Heart right ventricle (tissue), 16 donors: ENCODE results near the gene TMED8. TPM values are rescaled to one million over a fixed set of nuclear protein-coding genes. Genes with fewer than 3 reads are reported as not detected.

Experiments
- ATAC-seq, 8 donors: fragments of 200-7000 bp; cut with Tn5 transposase; one replicate each; pipeline ENCODE4 v1.9.1; 2020; ENCODE audit warnings: mild to moderate bottlenecking in 8 of 8, moderate library complexity in 8 of 8, moderate number of reproducible peaks in 1 of 8
- DNase-seq, 2 donors: peaks; one replicate each; pipeline ENCODE4 v3.0.0-alpha.2; 2020
- H3K27ac ChIP-seq, 10 donors: fragments of 200-600 bp; sonication (generic) in 2 of 10; one replicate each; pipeline versions ENCODE4 v1.5.0 to v1.8.0; 2020 to 2022; ENCODE audit warnings: mild to moderate bottlenecking in 3 of 10
- H3K27me3 ChIP-seq, 7 donors: fragments of 200-600 bp; one replicate each; pipeline ENCODE4 v1.8.0; 2021 to 2022; ENCODE audit warnings: mild to moderate bottlenecking in 2 of 7
- H3K36me3 ChIP-seq, 9 donors: fragments of 200-600 bp; sonication (generic) in 1 of 9; one replicate each; pipeline versions ENCODE4 v1.5.0 to v1.8.0; 2020 to 2022; ENCODE audit warnings: mild to moderate bottlenecking in 2 of 9
- H3K4me1 ChIP-seq, 9 donors: fragments of 200-600 bp; sonication (generic) in 1 of 9; one replicate each; pipeline versions ENCODE4 v1.5.0 to v1.8.0; 2020 to 2022; ENCODE audit warnings: mild to moderate bottlenecking in 4 of 9
- H3K4me3 ChIP-seq, 10 donors: fragments of 200-600 bp; sonication (generic) in 2 of 10; one replicate each; pipeline versions ENCODE4 v1.5.0 to v1.8.0; 2020 to 2022; ENCODE audit warnings: mild to moderate bottlenecking in 7 of 10, moderate library complexity in 2 of 10
- H3K9me3 ChIP-seq, 11 donors: fragments of 200-600 bp in 10 of 11; sonication (generic) in 2 of 11; one replicate each; pipeline versions ENCODE4 v1.5.0 to v1.8.0; 2013 to 2022; ENCODE audit warnings: mild to moderate bottlenecking in 2 of 11, control low read depth in 1 of 11, moderate library complexity in 1 of 11
- CTCF ChIP-seq, 9 donors: fragments of 200-600 bp; sonication (generic) in 2 of 9; IDR thresholded peaks; one replicate each; pipeline versions ENCODE4 v1.5.0 to v1.8.0; 2021 to 2022; ENCODE audit warnings: antibody characterized with exemption in 9 of 9, mild to moderate bottlenecking in 5 of 9, moderate library complexity in 1 of 9
- WGBS, 2 donors: extraction: QIAGEN DNeasy Blood & Tissue Kit; methylation state at CpG; one replicate each; pipeline ENCODE4 v1.1.7; 2013; ENCODE audit warnings: inconsistent platforms in 1 of 2; 5-methylcytosine and 5-hydroxymethylcytosine counted together
- intact Hi-C, 10 donors: fragments of 100-400 bp; cut with DNase I; formaldehyde crosslinking; loops; one replicate each; pipeline versions ENCODE4 v1.11.1 to v1.14.2; 2022
- polyA plus RNA-seq, 2 donors: library from polyadenylated mRNA; stranded (reverse); fragments of 200-250 nt; gene quantifications; one replicate each; pipeline ENCODE4 v1.2.3, GENCODE V29; 2013
- total RNA-seq, 10 donors: library from RNA; stranded (reverse); fragmentation: NEBNext Ultra II Directional in 3 of 10; extraction: Animal tissue kit (Norgen Biotek cat#: 25700) in 3 of 10; gene quantifications; one replicate each; pipeline versions ENCODE4 v1.2.1 to v1.2.4, GENCODE V29; 2021 to 2023
- donor health status: Arrhythmogenic right ventricular cardiomyopathy.
- donor health status: ischemic (EF 13 %, LVEDD 7.1; RV severe dilation, severe dysfunction).
- donor health status: healthy with polysubstance abuse.
- donor health status: DM: no; HTN: yes; CAD: no.
- donor health status: DM: no; HTN: no; CAD: no.
- donor health status: ischemic (EF 25% LVEDD 6.9; RV normal size, moderate dysfunction).
- donor health status: ischemic (EF 25% LVEDD 5.7; RV mildly dilated, moderate dysfunction).
- donor health status: healthy.
- donor health status: DM: yes; HTN: yes; CAD: no.
- donor health status: Ischemic cardiomyopathy.
- donor health status: ischemic (EF 35%, LVEDD 5.7; RV mildly dilated, moderate dysfunction).
- donor health status: nonischemic (EF 11% LVEDD 7.7; RV severe dilation, severe dysfunction).
- donor health status: DM: yes; HTN: yes; CAD: no.
- donor health status: PGD.
- donor health status: ischemic (EF 29% LVEDD 5.4; RV normal size, mild dysfunction).
- donor health status: nonischemic (EF 23%, LVEDD 6.1; RV moderate dilation, normal function).

The TMED8 gene
- total and polyA plus RNA-seq, 12 donors: 1.8 to 8.7 (median 6.8) TPM

- H3K36me3 ChIP-seq: peaks cover 0 to 3% (median 0%) of the 10 kb centered on the region in 9 donors
- WGBS, 2 donors: 93 to 94% methylated on average over 3 of the region's 3 CpGs
- no peaks in the 10 kb centered on the region for H3K9me3 ChIP-seq
- ATAC-seq: no peak
- intact Hi-C loops: no loop called here
- H3K27ac ChIP-seq: no peak overlapping the region
- no peaks in the 10 kb centered on the region for H3K27me3 ChIP-seq
- no peak overlapping the region for H3K4me3 ChIP-seq
- peaks cover 0 to 2% (median 0%) of the 10 kb centered on the region in 9 donors for H3K4me1 ChIP-seq
- TF ChIP-seq CTCF (IDR thresholded peaks at IDR 0.05): no peak
- DNase-seq: no peak
Measured at GRCh38 chr14:77364146-77364545, 12.7 kb downstream of the TMED8 start.

GRCh38 chr14:77359626-77360025 is 17.3 kb downstream of the TMED8 start:
- no peak for DNase-seq
- TF ChIP-seq CTCF (IDR thresholded peaks at IDR 0.05): no peak
- ATAC-seq: no peak
- Histone ChIP-seq H3K27me3 (no peaks in the 10 kb centered on the region), H3K4me3 (no peak overlapping the region), H3K9me3 (no peaks in the 10 kb centered on the region), H3K36me3 (no peaks in the 10 kb centered on the region), H3K4me1 (no peaks in the 10 kb centered on the region), H3K27ac (no peak overlapping the region)
- 95 to 100% methylated on average over 1 of the region's 1 CpG for WGBS, 2 donors
- intact Hi-C loops: loop anchor here in 1 of 10 donors (2.0 kb wide), 1 partner anchor 13 kb away; no protein-coding TSS in a partner anchor

GRCh38 chr14:77356899-77357298 is 20.0 kb downstream of the TMED8 start:
- no peak for TF ChIP-seq CTCF (IDR thresholded peaks at IDR 0.05)

GRCh38 chr14:77355811-77356210 is 21.1 kb downstream of the TMED8 start:
- DNase-seq (no peak), ATAC-seq (no peak)
- H3K36me3 ChIP-seq: peaks cover 0 to 2% (median 0%) of the 10 kb centered on the region in 9 donors

More at GRCh38 chr14:77356899-77357298, 20.0 kb downstream of the TMED8 start:
- DNase-seq (no peak), ATAC-seq (no peak)
- intact Hi-C loops: no loop called here
- Histone ChIP-seq H3K4me1 (no peaks in the 10 kb centered on the region), H3K4me3 (no peak overlapping the region), H3K9me3 (no peaks in the 10 kb centered on the region), H3K27me3 (no peaks in the 10 kb centered on the region), H3K36me3 (no peaks in the 10 kb centered on the region), H3K27ac (no peak overlapping the region)
- 95 to 97% methylated on average over 4 of the region's 4 CpGs for WGBS, 2 donors

More at GRCh38 chr14:77355811-77356210, 21.1 kb downstream of the TMED8 start:
- 94 to 96% methylated on average over 4 of the region's 4 CpGs for WGBS, 2 donors
- Histone ChIP-seq H3K27me3 (no peaks in the 10 kb centered on the region), H3K4me1 (no peaks in the 10 kb centered on the region), H3K4me3 (no peak overlapping the region), H3K27ac (no peak overlapping the region), H3K9me3 (no peaks in the 10 kb centered on the region)
- intact Hi-C loops: no loop called here
- no peak for TF ChIP-seq CTCF (IDR thresholded peaks at IDR 0.05)
